ENCODE data around the gene ISM2.

DNA sequence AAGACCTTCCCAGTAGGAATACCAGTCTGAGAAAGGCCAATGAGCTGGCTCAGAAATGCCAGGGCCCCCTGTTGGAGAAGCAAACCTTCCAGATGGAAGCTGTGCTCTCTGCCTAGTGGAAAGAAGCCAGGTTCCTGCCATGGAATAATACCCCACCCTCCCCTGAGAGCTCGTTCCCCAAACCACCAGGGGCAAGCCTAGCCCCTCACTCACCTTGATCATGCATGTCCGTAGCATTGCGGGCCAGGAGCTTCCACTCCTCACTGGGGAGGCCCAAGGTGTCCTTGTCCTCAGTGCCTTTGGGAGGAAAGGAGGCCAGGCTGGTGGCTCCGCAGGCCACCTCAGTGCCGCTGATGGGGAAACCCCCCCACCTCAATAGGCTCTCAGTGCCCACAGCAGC, 20.6 kb downstream of the ISM2 start:
- TF ChIP-seq, protein P1, sequence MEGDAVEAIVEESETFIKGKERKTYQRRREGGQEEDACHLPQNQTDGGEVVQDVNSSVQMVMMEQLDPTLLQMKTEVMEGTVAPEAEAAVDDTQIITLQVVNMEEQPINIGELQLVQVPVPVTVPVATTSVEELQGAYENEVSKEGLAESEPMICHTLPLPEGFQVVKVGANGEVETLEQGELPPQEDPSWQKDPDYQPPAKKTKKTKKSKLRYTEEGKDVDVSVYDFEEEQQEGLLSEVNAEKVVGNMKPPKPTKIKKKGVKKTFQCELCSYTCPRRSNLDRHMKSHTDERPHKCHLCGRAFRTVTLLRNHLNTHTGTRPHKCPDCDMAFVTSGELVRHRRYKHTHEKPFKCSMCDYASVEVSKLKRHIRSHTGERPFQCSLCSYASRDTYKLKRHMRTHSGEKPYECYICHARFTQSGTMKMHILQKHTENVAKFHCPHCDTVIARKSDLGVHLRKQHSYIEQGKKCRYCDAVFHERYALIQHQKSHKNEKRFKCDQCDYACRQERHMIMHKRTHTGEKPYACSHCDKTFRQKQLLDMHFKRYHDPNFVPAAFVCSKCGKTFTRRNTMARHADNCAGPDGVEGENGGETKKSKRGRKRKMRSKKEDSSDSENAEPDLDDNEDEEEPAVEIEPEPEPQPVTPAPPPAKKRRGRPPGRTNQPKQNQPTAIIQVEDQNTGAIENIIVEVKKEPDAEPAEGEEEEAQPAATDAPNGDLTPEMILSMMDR (conservative IDR thresholded peaks at IDR 0.05 in 1 of 2, IDR thresholded peaks at IDR 0.05 in 1 of 2; ENCODE audit: extremely low read depth in 1 of 2, insufficient read depth in 1 of 2, low read depth in 1 of 2, low read length in 2 of 2): no peak
- TF ChIP-seq EZH2 (IDR thresholded peaks at IDR 0.05; ENCODE audit: borderline replicate concordance, low read length): no peak

All from mammary epithelial cell (primary cell).